GM03348 (cell line): ENCODE measurements around the gene NRG2.
A peak's percentile ranks its signal among the peaks of the same experiment; 100 is the strongest.

Source experiments
- DNase-seq: peaks from one replicate; pipeline ENCODE4 v3.0.0; 2012; ENCODE audit warnings: low spot score

The NRG2 gene

DNA sequence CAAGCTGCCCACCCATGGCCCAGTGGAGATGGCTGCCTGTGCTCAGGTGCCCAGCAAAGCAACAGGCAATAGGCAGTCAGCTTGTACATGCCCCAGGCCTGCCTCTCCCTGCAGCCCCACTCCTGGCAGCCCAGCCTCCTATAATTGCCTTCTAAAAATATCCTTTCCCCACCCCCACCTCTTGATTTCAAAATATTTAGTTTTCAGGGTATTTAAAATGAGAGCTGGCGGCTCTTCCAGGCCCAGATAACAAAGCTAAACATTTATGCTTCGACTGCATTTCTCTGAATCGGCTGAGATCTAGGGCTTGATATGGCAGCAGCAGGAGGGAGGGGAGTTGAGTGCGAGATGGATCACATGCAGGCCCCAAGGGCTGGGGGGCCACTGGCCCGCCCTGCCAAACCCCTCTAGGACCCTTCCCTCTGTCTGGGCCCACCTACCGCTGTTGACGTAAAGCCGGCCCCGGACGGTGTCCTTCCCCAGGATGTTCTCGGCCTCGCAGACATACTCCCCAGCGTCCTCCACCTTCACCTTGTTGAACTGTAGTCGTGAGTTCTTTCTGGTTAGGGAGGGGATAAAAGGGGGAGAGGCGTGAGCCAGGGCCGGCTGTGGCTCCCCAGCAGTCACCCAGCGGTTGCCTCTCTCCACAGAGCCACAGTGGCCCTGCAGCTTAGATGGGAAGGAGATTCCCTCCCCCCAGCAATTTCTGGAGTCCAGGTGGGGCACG lies 162.5 kb downstream of the NRG2 start:
- no peak for DNase-seq

DNA sequence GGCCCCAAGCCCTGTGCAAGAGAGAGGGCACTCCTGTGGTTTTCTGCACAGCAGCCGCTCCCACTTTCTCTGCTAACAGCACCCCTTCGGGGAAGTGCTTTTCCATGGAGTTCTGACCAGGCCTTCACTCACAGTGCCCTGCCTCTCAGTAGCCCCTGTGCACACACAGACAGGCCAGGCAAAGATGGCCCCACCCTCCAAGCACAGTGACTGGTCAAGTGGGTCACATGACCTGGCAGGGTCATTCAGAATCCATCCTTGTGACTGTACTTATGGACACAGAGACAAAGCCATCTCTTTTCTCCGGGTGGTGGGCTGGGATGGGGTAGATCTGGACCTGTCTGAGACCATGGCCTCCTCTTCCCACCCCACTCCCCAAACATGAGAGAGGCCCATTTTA lies 165.0 kb downstream of the NRG2 start:
- no peak for DNase-seq

DNA sequence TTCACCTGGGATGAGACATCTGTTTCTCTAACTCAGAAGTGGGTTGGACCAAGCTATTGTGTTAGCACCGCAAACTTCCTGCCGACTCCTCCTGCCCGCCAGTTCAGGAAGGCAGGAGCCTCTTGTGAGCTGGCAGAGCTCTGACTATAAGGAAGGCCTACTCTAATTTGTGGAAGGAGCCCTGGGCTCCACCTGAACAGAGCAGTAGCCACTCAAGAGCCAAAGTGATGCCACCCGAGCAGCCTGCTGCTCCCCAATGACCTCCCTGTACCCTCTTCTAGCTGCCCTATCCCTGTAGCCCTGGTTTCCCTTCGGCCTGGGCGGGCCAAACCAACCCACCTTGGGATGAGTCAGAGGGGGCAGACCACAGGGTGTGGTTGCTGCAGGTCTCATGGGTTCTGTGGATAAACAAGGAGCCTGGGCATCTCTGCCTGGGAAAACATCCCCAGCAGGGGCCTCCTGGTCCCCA lies 165.9 kb downstream of the NRG2 start:
- no peak for DNase-seq

DNA sequence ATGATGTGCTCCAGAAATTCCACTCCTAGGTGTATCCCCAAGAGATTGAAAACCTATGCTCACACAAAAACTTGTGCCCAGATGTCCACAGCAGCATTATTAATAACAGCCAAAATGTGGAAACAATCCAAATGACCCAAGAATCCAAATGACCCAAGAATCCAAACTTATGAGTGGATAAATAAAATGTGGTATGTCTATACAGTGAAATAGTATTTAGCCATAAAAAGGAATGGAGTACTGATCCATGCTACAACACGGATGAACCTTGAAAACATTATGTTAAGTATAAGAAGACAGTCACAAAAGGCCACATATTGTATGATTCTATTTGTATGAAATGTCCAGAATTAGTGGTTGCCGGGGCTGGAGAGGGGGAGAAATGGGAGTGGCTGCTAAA lies 167.1 kb downstream of the NRG2 start:
- DNase-seq = no peak

DNA sequence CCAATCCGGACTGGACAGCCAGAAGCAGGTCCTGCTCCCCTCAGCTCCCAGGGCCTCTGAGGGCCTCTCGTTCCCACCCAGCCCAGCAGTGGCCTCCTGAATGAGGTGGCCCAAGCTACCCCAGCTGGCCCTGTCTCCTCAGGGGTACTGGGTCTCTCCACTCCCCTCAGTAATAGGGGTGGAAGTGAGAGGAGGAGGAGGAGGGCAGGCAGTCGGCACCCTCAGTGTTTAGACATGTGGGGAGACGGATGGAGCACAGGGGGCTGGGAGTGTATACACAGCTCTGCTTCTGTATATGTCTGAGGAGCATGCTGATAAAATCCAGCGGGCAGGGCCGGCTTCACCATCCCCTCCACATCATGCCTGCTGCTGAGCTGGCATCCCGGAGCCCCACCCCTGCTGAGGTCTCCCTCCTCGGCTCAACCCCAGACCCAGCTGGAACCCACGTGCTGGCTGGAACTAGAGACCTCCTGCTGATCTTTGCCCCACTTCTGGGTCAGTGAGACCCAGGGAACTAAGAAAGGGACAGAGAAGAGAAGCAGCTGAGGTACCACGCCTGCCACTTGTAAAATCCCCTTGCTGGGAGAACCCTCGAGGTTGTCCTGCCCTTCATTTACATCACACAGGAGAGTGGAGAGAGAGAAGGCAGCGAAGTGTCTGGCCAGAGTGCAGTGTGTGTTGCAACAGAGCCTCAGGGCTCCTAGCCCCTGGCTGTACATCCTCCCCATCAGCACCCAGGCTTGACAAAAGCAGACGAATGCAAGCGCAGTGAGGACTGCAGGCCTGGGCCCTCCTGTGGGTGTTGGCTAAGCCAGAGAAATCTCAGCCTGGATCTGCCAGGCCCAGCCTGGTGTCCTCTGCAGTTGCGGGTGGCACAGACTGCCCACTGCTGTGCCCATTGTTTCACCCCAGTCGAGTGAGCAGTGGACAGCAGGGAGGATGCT lies 170.0 kb downstream of the NRG2 start:
- DNase-seq = no peak

DNA sequence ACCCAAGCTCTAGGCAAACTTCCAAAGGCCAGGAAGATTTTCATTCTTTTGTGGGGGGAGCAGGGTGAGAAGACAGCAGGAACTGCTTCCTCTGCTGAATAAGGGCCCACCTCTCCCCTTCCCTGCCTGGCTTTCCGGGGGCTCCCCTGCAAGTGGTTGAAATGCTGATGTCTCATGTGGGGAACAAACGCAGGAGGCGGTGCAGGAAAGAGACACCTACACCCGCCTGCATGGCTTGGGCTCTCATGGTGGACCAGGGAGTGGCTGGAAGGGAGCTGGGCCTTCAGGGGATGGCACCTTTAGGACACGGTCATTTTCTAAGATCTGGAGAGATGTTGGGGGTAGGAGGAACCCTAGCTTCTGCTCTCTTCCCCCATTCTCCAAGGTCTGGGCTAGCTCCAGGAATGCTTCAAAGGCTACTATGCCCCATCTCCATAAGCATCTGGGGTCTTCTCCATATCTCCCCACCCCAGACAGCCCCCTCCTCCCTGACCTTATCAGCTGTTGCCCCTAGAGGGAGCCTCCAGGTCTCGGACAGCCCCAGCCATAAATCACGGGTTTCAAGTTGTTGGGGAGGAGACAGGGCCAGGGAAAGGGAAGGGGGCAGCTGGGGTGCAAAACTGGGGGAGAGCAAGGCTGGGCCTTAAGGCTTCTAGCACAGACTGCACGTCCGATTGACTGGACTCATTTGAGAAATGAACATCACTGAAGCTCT lies 170.9 kb downstream of the NRG2 start:
- no peak for DNase-seq

DNA sequence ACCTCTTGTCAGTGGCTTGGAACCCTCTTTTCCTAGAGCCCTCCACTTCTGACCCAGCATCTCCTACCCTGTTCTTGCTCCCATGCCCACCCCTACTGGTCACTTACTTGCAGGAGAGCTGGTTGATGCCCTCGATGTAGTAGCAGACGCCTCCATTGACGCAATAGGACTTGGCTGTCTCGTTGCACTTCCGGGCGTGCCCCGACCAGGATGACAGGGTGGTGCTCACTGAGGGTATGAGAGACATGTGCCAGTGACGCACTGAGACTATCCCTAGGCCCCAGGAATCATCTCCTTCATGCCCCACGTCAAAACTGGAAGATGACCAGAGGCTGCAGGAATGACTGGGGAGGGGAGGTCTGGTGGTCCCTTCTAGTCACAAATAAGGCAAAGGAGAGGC lies 171.5 kb downstream of the NRG2 start:
- no peak for DNase-seq

DNA sequence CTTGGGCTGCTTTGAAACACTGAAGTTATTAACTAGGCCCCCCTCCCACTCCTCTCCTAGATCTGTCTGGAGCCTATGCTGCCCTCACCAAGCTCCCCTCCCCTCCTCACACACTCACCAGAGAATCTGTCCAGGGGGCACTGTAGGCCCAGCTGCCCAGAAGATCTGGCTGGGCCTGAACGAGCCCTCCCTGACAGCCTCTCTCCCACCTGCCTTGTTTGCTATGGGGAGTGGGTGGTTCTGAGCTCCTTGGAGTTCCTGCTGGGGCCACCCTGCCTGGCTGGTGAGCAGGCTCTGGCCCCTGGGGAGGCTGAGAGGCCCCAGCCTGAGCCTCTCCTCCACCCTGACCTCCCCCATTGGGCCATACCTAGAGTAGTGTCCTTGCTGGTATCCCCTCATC lies 172.4 kb downstream of the NRG2 start:
- no peak for DNase-seq

DNA sequence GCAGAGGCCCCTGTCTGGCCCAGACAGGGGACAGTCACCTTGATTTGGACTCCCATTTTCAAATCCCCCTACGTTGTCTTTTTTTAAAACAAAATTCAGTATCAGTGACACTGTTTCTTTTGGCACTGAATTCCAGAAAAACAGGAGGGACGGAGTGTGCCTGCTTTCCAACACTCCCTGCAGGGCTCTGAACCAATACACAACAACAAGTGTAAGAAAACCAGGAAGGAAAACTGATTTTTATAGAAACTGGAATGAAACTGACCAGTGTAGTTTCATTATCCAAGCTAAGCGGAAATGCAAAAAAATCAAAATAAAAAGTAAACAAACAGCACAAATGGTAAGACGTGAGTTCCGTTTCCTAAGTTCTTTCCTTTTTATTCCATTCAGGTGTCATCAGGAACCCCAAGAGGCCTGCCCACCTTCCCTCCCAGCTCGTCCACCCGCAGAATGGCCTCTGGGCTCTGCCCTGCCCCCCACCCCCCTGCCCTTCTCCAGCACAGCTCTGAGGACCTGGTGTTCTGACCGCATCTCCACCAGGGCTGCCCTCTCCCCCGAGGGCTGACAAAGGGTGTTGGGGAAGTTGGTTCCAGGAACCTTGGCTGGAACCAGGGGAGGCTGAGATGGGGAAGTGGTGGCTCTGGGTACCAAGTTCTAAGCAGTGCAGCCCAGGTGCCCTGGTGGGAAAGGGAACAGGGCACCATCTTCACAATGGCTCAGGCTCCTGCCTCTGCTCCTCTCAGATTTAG lies 173.9 kb downstream of the NRG2 start:
- no peak for DNase-seq

DNA sequence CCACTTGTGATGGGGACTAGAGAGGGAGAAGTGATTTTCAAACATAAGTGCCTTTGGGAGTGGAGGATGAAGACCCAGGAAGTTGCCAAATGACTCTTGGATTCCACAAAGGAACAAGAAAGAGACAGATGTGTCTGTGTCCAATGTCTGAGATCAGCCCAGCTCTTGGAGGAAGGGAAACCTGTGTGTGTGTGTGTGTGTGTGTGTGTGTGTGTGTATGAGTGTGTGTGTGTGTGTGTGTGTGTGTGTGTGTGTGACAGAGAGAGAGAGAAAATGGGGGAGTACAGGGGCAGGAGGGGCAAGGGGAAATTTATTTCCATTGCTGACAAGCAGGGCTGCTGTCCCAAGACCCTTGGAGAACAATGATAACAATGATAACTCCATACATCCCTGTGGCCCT lies 175.5 kb downstream of the NRG2 start:
- DNase-seq = no peak

DNA sequence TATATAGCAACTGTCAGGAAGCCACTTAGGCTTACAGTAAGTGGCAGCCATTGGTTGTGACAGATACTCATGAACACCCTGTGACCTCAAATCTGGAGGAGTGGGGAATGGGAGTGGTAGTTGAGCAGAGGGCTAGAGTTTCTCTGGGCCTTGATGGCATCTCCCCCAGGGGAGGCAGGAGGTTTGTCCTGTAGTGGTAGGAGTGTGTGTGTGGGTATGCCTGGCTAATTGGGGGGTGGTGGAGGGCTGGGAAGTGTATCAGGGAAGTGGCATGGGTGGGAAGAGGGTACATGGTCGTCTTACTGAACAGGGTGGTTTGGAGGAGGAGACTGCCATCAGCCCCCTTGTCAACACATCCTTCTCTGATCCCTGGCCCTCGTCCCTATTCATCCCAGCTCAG lies 176.0 kb downstream of the NRG2 start:
- no peak for DNase-seq

DNA sequence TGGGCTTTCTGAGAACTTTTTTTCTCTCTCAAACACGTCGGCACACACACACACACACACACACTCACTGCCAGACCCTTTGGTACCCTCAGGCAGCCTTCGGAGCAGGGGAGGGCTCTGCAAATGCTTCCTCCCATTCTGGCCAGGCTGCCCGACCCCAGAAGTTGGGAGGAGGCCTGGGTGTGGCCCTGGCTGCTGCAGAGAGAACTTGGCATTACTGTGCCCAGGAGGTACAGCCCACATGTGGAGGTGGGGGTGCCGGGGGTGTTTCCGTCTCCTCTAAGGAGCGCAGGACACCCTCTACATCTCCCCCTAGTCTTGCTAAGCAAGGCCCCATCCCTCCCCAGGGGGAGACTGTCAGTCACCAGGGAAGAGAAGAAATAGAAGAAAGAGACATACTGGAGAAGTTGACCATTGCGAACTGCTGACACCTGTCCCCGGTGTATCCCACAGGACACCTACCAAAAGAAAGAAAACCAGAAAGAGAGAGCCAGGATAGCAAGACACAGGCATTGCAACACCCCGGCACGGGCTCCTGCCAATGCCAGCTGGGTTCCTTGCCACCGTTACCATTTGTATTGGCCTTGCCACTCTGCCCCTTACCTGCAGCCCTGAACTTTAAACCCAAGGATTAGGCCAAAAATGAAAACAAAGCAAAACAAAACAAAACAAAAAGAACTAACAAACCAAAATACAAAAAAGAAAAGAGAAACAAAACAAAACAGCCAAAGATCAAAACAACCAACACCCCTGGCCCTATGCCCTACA lies 178.2 kb downstream of the NRG2 start:
- DNase-seq = no peak

DNA sequence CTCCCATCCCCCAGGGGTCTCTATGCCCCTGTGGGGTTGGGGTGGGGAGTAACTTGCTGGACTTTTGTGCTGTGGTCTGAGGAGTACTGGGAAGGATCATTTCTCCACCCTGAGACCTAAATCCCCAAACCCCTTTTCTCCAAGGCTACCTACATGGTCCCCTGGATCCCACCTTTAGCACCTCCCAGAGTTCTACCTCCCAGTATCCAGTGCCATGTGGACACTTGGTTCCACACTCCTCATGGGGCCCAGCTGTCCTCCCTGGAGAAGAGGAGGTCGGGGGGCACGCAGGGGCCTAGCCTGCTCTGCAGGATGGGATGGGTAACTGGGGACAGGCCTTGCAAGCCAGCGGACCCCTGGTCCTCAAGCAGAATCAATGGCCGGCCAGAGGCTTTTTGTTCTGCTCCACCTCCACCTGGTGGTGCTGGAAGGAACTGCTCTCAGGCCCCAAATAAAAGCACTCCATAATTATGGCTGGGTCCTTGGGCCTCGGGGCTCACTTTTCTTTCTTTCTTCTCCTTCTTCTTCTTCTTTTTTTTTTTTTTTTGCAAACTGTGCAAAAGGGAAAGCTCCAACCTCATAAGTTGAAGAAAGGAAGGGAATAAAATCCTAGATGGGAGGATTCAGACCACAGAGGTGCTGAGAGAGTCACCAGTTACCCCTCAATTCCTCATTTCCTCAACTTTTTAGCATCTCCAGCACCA lies 179.1 kb downstream of the NRG2 start:
- DNase-seq = peak; percentile 90

DNA sequence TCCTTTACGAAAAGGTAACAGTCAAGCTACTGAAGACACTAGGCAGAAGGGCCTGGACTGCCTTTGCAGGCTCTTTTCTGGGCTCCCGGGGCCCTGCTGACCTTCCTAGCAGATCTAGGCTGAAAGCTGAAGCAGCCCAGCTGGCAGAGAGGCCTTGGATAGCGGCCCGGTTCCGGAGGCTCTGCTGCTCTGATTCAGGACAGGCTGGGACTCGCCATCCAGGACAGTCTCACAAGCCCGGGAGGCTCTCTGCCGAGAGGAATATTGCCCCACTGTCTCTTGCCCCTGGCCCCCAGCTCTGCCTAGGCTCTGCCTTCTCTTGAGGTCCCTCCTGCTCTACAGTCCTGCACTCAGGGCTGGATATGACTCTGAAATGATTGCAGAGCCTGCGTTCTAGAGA lies 179.7 kb downstream of the NRG2 start:
- DNase-seq = peak; percentile 21

DNA sequence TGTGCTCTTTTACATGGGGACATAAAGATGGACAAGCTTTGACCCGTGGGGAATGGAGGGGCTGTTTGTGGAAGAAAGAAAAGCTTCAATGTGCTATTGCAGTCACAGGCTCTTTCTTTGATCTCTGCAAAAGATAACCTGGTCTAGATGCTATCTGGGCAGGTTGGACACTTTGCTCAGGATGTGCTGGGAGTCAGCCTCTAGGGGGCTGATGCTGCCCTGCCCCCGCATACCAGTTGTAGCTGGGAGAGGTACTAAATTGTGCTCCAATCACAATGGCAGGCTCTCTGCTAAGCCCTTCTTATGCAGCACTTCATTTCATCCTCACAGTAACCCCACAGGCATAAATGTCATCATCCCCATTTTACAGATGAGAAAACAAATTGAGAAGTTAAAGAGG lies 180.3 kb downstream of the NRG2 start:
- no peak for DNase-seq

DNA sequence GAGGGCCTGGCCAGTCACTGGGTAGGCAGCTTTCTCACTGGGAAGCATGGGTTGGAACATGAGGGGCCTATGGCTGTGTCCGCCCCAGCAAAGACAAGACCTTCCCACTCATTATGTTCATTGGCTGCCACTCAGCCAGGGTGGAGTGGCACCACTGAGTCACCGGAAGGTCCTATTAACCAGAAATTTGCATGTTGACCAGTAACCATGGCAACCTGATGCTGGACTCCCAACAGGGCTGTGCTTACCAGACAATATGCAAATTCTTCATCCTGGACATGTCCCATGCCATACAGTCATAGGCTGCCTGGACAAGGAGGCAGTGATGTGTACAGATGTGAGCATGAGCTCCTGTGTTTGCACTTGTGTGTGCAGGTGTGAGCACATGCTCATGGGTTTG lies 180.8 kb downstream of the NRG2 start:
- no peak for DNase-seq

DNA sequence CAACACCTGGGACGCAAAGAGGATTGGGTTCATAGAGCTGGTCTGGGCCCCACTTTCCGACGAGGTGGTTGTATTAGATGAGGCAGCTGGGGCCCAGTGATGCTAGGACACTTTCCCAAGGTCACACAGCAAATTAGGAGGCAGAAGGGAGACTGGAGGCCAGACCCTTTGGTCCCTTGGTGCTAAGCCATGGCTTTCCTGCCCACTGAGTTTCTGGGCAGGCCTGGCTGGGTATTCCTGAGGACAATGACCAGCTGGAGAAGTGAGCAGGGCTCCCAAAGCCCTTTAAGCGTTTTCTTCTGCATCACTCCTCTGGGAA lies 181.3 kb downstream of the NRG2 start:
- no peak for DNase-seq

DNA sequence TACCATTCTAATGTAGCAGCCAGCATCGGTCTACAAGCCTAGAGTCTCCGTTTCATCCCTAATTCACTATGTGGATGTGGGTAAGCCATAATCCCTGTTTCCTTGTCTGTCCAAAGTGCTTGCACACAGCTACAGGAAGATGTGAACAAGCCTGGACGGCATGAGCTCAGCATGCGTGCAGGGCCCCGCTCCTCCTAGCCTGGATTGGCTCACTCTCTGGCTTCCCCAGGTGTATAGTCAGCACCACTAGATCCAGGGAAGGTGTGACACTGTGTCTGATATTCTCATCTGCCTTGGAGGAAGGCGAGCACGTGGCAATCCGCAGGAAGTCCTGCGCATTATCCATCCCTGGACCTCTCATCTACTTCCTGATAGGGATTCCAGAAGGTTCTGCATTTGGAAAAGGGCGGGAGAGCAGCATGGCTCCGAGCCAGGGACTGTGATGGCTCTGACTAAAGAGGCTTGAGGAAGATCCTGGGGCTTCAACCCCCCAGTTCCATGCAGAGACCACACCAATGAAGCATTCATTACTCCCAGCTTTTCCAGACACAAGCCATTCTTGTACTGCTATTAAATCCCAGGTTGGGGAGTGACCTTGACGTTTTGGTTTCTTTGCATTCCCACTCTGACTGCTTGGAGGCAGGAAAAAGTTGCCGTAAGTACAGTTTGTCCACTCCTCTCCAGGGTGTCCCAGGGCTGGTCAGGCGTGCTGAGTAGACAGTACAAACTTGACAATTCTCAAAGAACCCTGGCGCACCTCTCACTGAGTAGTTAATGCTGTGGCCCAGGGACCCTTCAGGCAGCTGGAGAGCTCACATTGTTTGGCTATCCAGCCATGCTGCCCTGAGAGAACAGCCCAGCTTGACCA lies 181.8 kb downstream of the NRG2 start:
- no peak for DNase-seq

DNA sequence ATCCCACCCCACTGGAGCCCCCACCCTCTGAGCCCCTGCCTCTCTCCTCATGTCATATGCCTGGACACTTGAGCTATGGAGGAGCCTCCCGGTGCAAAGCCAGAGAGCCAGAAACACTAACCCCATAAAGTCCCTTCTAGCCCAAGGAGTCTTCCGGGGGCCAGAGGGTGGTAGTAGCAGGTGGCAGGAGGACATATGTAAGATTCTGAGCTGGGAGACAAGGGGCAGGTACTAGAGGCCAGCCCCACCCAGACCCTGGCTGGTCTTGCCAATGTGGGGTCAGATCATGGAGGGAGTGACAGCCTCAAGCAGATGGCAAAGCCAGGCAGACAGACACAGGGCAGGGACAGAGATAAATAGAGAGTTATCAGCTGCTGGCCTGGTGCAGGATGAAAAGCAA lies 184.1 kb downstream of the NRG2 start:
- no peak for DNase-seq

DNA sequence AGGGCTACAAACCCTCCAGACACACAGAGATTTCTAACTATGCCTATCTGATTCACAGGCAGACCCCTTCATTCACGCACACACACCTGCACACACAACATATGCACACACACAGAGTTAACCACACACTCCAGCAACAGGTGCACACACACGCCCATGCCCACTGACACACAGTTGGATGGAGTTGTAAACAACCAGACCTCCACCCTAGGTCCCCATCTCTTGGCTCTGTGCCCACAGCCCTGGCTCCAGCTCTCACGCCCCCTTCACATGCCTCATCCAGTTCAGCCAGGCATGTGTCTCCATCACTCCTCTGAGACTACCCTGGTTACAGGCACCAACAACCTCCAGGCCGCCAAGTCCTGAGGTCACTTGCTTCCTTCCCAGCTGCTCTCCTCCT lies 186.4 kb downstream of the NRG2 start:
- DNase-seq = no peak
